HT-29 (cell line): ENCODE data around the gene ACTR8. TPM values are rescaled to one million over a fixed set of nuclear protein-coding genes. Genes with fewer than 3 reads are reported as not detected.

ENCODE experiments used
- DNase-seq: peaks from one replicate; pipeline ENCODE4 v3.0.0-alpha.2; 2015; ENCODE audit warnings: low spot score
- total RNA-seq: library from RNA; depleted of rRNA; stranded (reverse); fragments of >200 nt; shearing (Covaris generic); gene quantifications from 2 replicates; pipeline ENCODE4 v1.2.3, GENCODE V29; 2014

Gene ACTR8
- total RNA-seq, 1 experiment from 2014 or later = 13.4 TPM

- DNase-seq = no peak
Observed at GRCh38 chr3:53836084-53836872, 45.7 kb downstream of the ACTR8 start.

GRCh38 chr3:53835257-53835656, 46.7 kb downstream of the ACTR8 start:
- no peak for DNase-seq

GRCh38 chr3:53834429-53835095, 47.4 kb downstream of the ACTR8 start:
- DNase-seq = no peak

- DNase-seq = no peak
Observed at GRCh38 chr3:53833700-53834099, 48.3 kb downstream of the ACTR8 start.

- DNase-seq = no peak
Observed at GRCh38 chr3:53833053-53833645, 48.8 kb downstream of the ACTR8 start.

GRCh38 chr3:53830944-53831343, 51.0 kb downstream of the ACTR8 start:
- DNase-seq = no peak

- DNase-seq = no peak
Observed at GRCh38 chr3:53829605-53830004, 52.3 kb downstream of the ACTR8 start.

- DNase-seq = no peak
Observed at GRCh38 chr3:53828581-53828980, 53.4 kb downstream of the ACTR8 start.

- DNase-seq = no peak
Observed at GRCh38 chr3:53826048-53826447, 55.9 kb downstream of the ACTR8 start.

GRCh38 chr3:53824795-53825194, 57.2 kb downstream of the ACTR8 start:
- DNase-seq = no peak

- DNase-seq = no peak
Observed at GRCh38 chr3:53823956-53824657, 57.8 kb downstream of the ACTR8 start.

GRCh38 chr3:53823026-53823955, 58.7 kb downstream of the ACTR8 start:
- DNase-seq = no peak

- DNase-seq = no peak
Observed at GRCh38 chr3:53822331-53822741, 59.6 kb downstream of the ACTR8 start.

GRCh38 chr3:53821631-53822121, 60.3 kb downstream of the ACTR8 start:
- no peak for DNase-seq

GRCh38 chr3:53820756-53821580, 61.0 kb downstream of the ACTR8 start:
- no peak for DNase-seq

GRCh38 chr3:53820084-53820483, 61.9 kb downstream of the ACTR8 start:
- no peak for DNase-seq

- no peak for DNase-seq
Observed at GRCh38 chr3:53819163-53819868, 62.6 kb downstream of the ACTR8 start.

- DNase-seq = no peak
Observed at GRCh38 chr3:53818221-53819162, 63.5 kb downstream of the ACTR8 start.
